GM12878 (cell line): Measurements from ENCODE around the gene USP2. TPM values are rescaled to one million over a fixed set of nuclear protein-coding genes. Genes with fewer than 3 reads are reported as not detected.

Experiments
- ATAC-seq: fragments of 200-7000 bp; cut with Tn5 transposase; 3 replicates; pipeline ENCODE4 v1.9.1; 2020; ENCODE audit warnings: mild to moderate bottlenecking, moderate library complexity
- BruUV-seq: library from RNA; stranded (reverse); fragments of 400-500 nt; replicated peaks from 2 replicates; lab custom pipeline; 2021; lab: Mats Ljungman, UMichigan
- CTCF ChIA-PET: fragments of 300-600 bp; sonication (Branson Sonifier 250); formaldehyde crosslinking; extraction: SDS; loops from one replicate; lab custom pipeline; 2021; ENCODE audit warnings: inconsistent platforms; lab: Yijun Ruan, JAX
- POLR2A ChIA-PET: fragments of 350-600 bp; formaldehyde crosslinking; extraction: SDS; loops from one replicate; lab custom pipeline; 2021; ENCODE audit warnings: inconsistent platforms; lab: Charles Lee
- RAD21 ChIA-PET: fragments of 300-600 bp; sonication (Branson Sonifier 250); formaldehyde crosslinking; loops from one replicate; lab custom pipeline; 2023; ENCODE audit warnings: antibody characterized with exemption; ENCODE audit not compliant: unreplicated experiment; lab: Charles Lee
- SMC1A ChIA-PET: fragments of 300-600 bp; sonication (Branson Sonifier 250); formaldehyde crosslinking; loops from one replicate; lab custom pipeline; 2023; ENCODE audit not compliant: unreplicated experiment, uncharacterized antibody; lab: Charles Lee
- DNase-seq: peaks from one replicate; pipeline ENCODE4 v3.0.0-alpha.2; 2011; ENCODE audit warnings: low read depth, low spot score
- FAIRE-seq: peaks from 3 replicates; lab custom pipeline; 2011; peaks lifted over from hg19 to GRCh38; lab: Jason Lieb, UNC
- H2AFZ ChIP-seq: 2 replicates; pipeline ENCODE4 v1.6.0; 2011; ENCODE audit warnings: low read depth, low read length, control low read depth; ENCODE audit not compliant: control insufficient read depth
- H3K27ac ChIP-seq: 2 replicates; pipeline ENCODE4 v1.5.1; 2011; ENCODE audit warnings: control low read depth; ENCODE audit not compliant: control insufficient read depth, insufficient read depth
- H3K27me3 ChIP-seq, 2 experiments: replicated peaks in 1 of 2; 2 replicates each; pipeline versions ENCODE4 v1.6.0 to v1.6.1; 2011; ENCODE audit warnings: low read length in 1 of 2; ENCODE audit not compliant: control insufficient read depth in 2 of 2, insufficient read depth in 2 of 2
- H3K36me3 ChIP-seq, 2 experiments: 2 replicates each; pipeline ENCODE4 v1.5.1; 2011; ENCODE audit warnings: low read length in 1 of 2; ENCODE audit not compliant: control insufficient read depth in 2 of 2, insufficient read depth in 2 of 2
- H3K4me1 ChIP-seq: 2 replicates; pipeline ENCODE4 v1.6.1; 2011; ENCODE audit warnings: mild to moderate bottlenecking, low read length, moderate library complexity, mixed read lengths; ENCODE audit not compliant: control insufficient read depth, insufficient read depth
- H3K4me2 ChIP-seq: 2 replicates; pipeline ENCODE4 v1.6.0; 2011; ENCODE audit warnings: control low read depth; ENCODE audit not compliant: control insufficient read depth, insufficient read depth
- H3K4me3 ChIP-seq: fragments of 200-600 bp; sonication (generic); 2 replicates; pipeline ENCODE4 v1.5.1; 2016
- H3K79me2 ChIP-seq: 2 replicates; pipeline ENCODE4 v1.6.0; 2011; ENCODE audit warnings: low read length; ENCODE audit not compliant: control insufficient read depth, insufficient read depth
- H3K9ac ChIP-seq: 2 replicates; pipeline ENCODE4 v1.8.0; 2011; ENCODE audit warnings: low read length, control low read depth, mixed read lengths; ENCODE audit not compliant: control insufficient read depth, insufficient read depth
- H3K9me3 ChIP-seq: replicated peaks from 3 replicates; pipeline ENCODE4 v1.5.1; 2011; ENCODE audit warnings: mild to moderate bottlenecking, low read length; ENCODE audit not compliant: control insufficient read depth, insufficient read depth
- H4K20me1 ChIP-seq: 2 replicates; pipeline ENCODE4 v1.6.0; 2011; ENCODE audit not compliant: control insufficient read depth, insufficient read depth
- ASH2L ChIP-seq: fragments of 300-600, 200-600 bp; sonication (generic); IDR thresholded peaks from 2 replicates; pipeline ENCODE4 v1.6.1; 2017; ENCODE audit warnings: low read depth, mild to moderate bottlenecking, borderline replicate concordance
- E2F4 ChIP-seq: IDR thresholded peaks from 2 replicates; pipeline ENCODE4 v1.6.1; 2012; ENCODE audit warnings: low read depth, low read length, improper control_type of control experiment
- IKZF1 ChIP-seq: fragments of 450-650 bp; conservative IDR thresholded peaks from 2 replicates; pipeline ENCODE4 v1.6.1; 2017; ENCODE audit warnings: antibody characterized with exemption, mild to moderate bottlenecking
- TAF1 ChIP-seq: IDR thresholded peaks from 2 replicates; pipeline ENCODE4 v1.6.1; 2011; ENCODE audit warnings: mild to moderate bottlenecking, low read depth, low read length, borderline replicate concordance
- WGBS: methylation state at CpG from one replicate; pipeline ENCODE4 v1.1.6; 2016; ENCODE audit warnings: low lambda C conversion rate; ENCODE audit not compliant: insufficient replicate concordance, insufficient coverage; ENCODE audit errors: missing lambda C conversion rate; 5-methylcytosine and 5-hydroxymethylcytosine counted together
- in situ Hi-C: fragments of 300-500 bp; cut with MboI; formaldehyde crosslinking; loops from 9 replicates; pipeline ENCODE4 v1.14.3; 2018; ENCODE audit warnings: mixed read lengths
- intact Hi-C: fragments of 100-400 bp; cut with micrococcal nuclease; formaldehyde crosslinking; loops from one replicate; pipeline ENCODE4 v1.14.2; 2022; ENCODE audit not compliant: unreplicated experiment
- polyA plus RNA-seq, 11 experiments: library from polyadenylated mRNA; depleted of rRNA in 4 of 11; unstranded in 6 of 11; stranded (reverse) in 5 of 11; fragments of >200 nt; fragmentation: Nextera tagmentation in 4 of 11; fragmentation: Illumina TruSeq in 1 of 11; extraction: Ambion mirVana in 4 of 11; extraction: Trizol in 1 of 11; gene quantifications; 1 replicate in 1 of 11; 2 replicates in 10 of 11; pipeline versions ENCODE4 v1.2.1 to v1.2.3, GENCODE V29; 2011 to 2016; ENCODE audit warnings: inconsistent platforms in 2 of 11, missing spikeins in 2 of 11, low read depth in 1 of 11
- total RNA-seq, 4 experiments: library from RNA; depleted of rRNA in 3 of 4; stranded (reverse); fragments of >200 nt in 3 of 4; fragmentation: Illumina TruSeq in 1 of 4; extraction: Trizol in 1 of 4; gene quantifications; 2 replicates each; pipeline versions ENCODE4 v1.2.1 to v1.2.3, GENCODE V29; 2013 to 2021

The USP2 gene
- total and polyA plus RNA-seq, 10 of the 15 experiments (the other 5 are each of a cell fraction or from before 2014, with no cell fraction given), result 0.03 to 0.13 (median 0.06) TPM; not detected in 4

GRCh38 chr11:119417726-119418540, 36.4 kb upstream of the USP2 start:
- TF ChIP-seq E2F4 (no peak), ASH2L (no peak), TAF1 (no peak), IKZF1 (no peak)
- no TSS peak for BruUV-seq
- Histone ChIP-seq H3K4me3 (no peak overlapping the region), H3K9me3 (peaks cover 2% of the 10 kb centered on the region; the same call in 1 of the 3 replicates), H2AFZ (no peak overlapping the region), H3K4me2 (no peak overlapping the region), H3K9ac (no peak overlapping the region), H3K27ac (no peak overlapping the region), H3K4me1 (peaks cover 8% of the 10 kb centered on the region; the same call in 1 of the 2 replicates), H4K20me1 (no peaks in the 10 kb centered on the region), H3K27me3 (peaks cover 0 to 7% of the 10 kb centered on the region in 2 experiments; a peak in 3 of 4 replicates), H3K36me3 (no peaks in the 10 kb centered on the region), H3K79me2 (no peaks in the 10 kb centered on the region)
- FAIRE-seq (no peak), DNase-seq (no peak), ATAC-seq (no peak)
- ChIA-PET POLR2A (no interaction called here), CTCF (no interaction called here), RAD21 (no interaction called here), SMC1A (interaction anchor here (1.4 kb wide), 1 partner anchor 79 kb away, joined by 3 read pairs; no protein-coding TSS in a partner anchor)
- WGBS, result 51% methylated on average over 19 of the region's 19 CpGs
- intact Hi-C loops, result no loop called here
- in situ Hi-C loops, result no loop called here
